ENCODE results near the gene PCSK5.

The PCSK5 gene

GRCh38 chr9:76150013-76150412 is 259.5 kb downstream of the PCSK5 start:
- no peak for DNase-seq (ENCODE audit: low spot score)
- TF ChIP-seq CTCF (IDR thresholded peaks at IDR 0.05; ENCODE audit: extremely low read depth, missing control alignments): no peak

- no peak for TF ChIP-seq CTCF (IDR thresholded peaks at IDR 0.05; ENCODE audit: extremely low read depth, missing control alignments)
- no peak for DNase-seq (ENCODE audit: low spot score)
These were observed 260.8 kb downstream of the PCSK5 start for GRCh38 chr9:76151267-76151666.

- DNase-seq (ENCODE audit: low spot score): no peak
- TF ChIP-seq CTCF (IDR thresholded peaks at IDR 0.05; ENCODE audit: extremely low read depth, missing control alignments): no peak
These were observed 262.9 kb downstream of the PCSK5 start for GRCh38 chr9:76153339-76153738.

GRCh38 chr9:76153902-76154629 is 263.6 kb downstream of the PCSK5 start:
- DNase-seq (ENCODE audit: low spot score): no peak
- no peak for TF ChIP-seq CTCF (IDR thresholded peaks at IDR 0.05; ENCODE audit: extremely low read depth, missing control alignments)

- DNase-seq (ENCODE audit: low spot score): no peak
- no peak for TF ChIP-seq CTCF (IDR thresholded peaks at IDR 0.05; ENCODE audit: extremely low read depth, missing control alignments)
These were observed 264.9 kb downstream of the PCSK5 start for GRCh38 chr9:76155361-76155760.

GRCh38 chr9:76158713-76159112 is 268.2 kb downstream of the PCSK5 start:
- DNase-seq (ENCODE audit: low spot score): no peak
- TF ChIP-seq CTCF (IDR thresholded peaks at IDR 0.05; ENCODE audit: extremely low read depth, missing control alignments): no peak

- DNase-seq (ENCODE audit: low spot score): no peak
- TF ChIP-seq CTCF (IDR thresholded peaks at IDR 0.05; ENCODE audit: extremely low read depth, missing control alignments): no peak
These were observed 268.9 kb downstream of the PCSK5 start for GRCh38 chr9:76159293-76159926.

Measured in GM20000 (cell line).